ENCODE data around the gene DIS3.

Gene DIS3

GRCh38 chr13:72740015-72740414, 41.7 kb downstream of the DIS3 start:
- DNase-seq (ENCODE audit: low read depth) = no peak
- H3K4me3 ChIP-seq (ENCODE audit: low read depth, low read length) = no peak overlapping the region
- TF ChIP-seq MYC (IDR thresholded peaks at IDR 0.05; ENCODE audit: low read depth, low read length) (no peak), POLR2A (IDR thresholded peaks at IDR 0.05; ENCODE audit: extremely low read depth, insufficient read length) (no peak), MAX (IDR thresholded peaks at IDR 0.05; ENCODE audit: low read depth, low read length) (no peak)

- no peak for DNase-seq (ENCODE audit: low read depth)
- TF ChIP-seq CTCF (IDR thresholded peaks at IDR 0.05; ENCODE audit: low read depth, low read length) (no peak), POLR2A (IDR thresholded peaks at IDR 0.05; ENCODE audit: extremely low read depth, insufficient read length) (no peak), MAX (IDR thresholded peaks at IDR 0.05; ENCODE audit: low read depth, low read length) (no peak), MYC (IDR thresholded peaks at IDR 0.05; ENCODE audit: low read depth, low read length) (no peak)
- H3K4me3 ChIP-seq (ENCODE audit: low read depth, low read length) = no peak overlapping the region
Observed at GRCh38 chr13:72737033-72737432, 44.7 kb downstream of the DIS3 start.

GRCh38 chr13:72728290-72728605, 53.5 kb downstream of the DIS3 start:
- no peak for DNase-seq (ENCODE audit: low read depth)
- H3K4me3 ChIP-seq (ENCODE audit: low read depth, low read length) = peak overlapping the region; percentile 75
- TF ChIP-seq CTCF (IDR thresholded peaks at IDR 0.05; ENCODE audit: low read depth, low read length) (no peak), POLR2A (IDR thresholded peaks at IDR 0.05; ENCODE audit: extremely low read depth, insufficient read length) (no peak), MYC (IDR thresholded peaks at IDR 0.05; ENCODE audit: low read depth, low read length) (no peak), MAX (IDR thresholded peaks at IDR 0.05; ENCODE audit: low read depth, low read length) (no peak)

GRCh38 chr13:72727417-72728289, 54.0 kb downstream of the DIS3 start, which contains the start of the genes BORA and MZT1:
Gene BORA, plus strand, starts transcription at chr13:72727923. Its CDS starts 1,018 bp downstream, at chr13:72728941.
Gene MZT1, minus strand, starts transcription at chr13:72727629. Its CDS starts 27 bp downstream, at chr13:72727602.
- peak; percentile 98 for TF ChIP-seq MAX (IDR thresholded peaks at IDR 0.05; ENCODE audit: low read depth, low read length)
- peak; percentile 82 for TF ChIP-seq POLR2A (IDR thresholded peaks at IDR 0.05; ENCODE audit: extremely low read depth, insufficient read length)
- no peak for TF ChIP-seq CTCF (IDR thresholded peaks at IDR 0.05; ENCODE audit: low read depth, low read length)
- TF ChIP-seq MYC (IDR thresholded peaks at IDR 0.05; ENCODE audit: low read depth, low read length) = peak; percentile 99
- H3K4me3 ChIP-seq (ENCODE audit: low read depth, low read length) = peak within 1 kb of the TSS; percentile 87
- peak; percentile 99 for DNase-seq (ENCODE audit: low read depth)

GRCh38 chr13:72726726-72727416, 54.8 kb downstream of the DIS3 start:
- TF ChIP-seq POLR2A (IDR thresholded peaks at IDR 0.05; ENCODE audit: extremely low read depth, insufficient read length) (no peak), MAX (IDR thresholded peaks at IDR 0.05; ENCODE audit: low read depth, low read length) (peak; percentile 98), CTCF (IDR thresholded peaks at IDR 0.05; ENCODE audit: low read depth, low read length) (no peak), MYC (IDR thresholded peaks at IDR 0.05; ENCODE audit: low read depth, low read length) (peak; percentile 92)
- peak overlapping the region; percentile 87 for H3K4me3 ChIP-seq (ENCODE audit: low read depth, low read length)
- peak; percentile 79 for DNase-seq (ENCODE audit: low read depth)

GRCh38 chr13:72726185-72726584, 55.5 kb downstream of the DIS3 start:
- H3K4me3 ChIP-seq (ENCODE audit: low read depth, low read length) = peak overlapping the region; percentile 87
- DNase-seq (ENCODE audit: low read depth) = peak; percentile 48

Data from NB4 (cell line).